Measurements from ENCODE around the gene CDKN2A. TPM values are rescaled to one million over a fixed set of nuclear protein-coding genes. Genes with fewer than 3 reads are reported as not detected.
A peak's percentile ranks its signal among the peaks of the same experiment; 100 is the strongest.

The CDKN2A gene
- total RNA-seq, 2 experiments from 2014 or later, result 32.9 to 39.7 TPM

- Mint-ChIP-seq H3K27me3 (ENCODE audit: low read depth) (peaks cover 78% of the 10 kb centered on the region), H3K4me3 (no peak overlapping the region), H3K9me3 (ENCODE audit: insufficient read depth) (no peaks in the 10 kb centered on the region), H3K36me3 (ENCODE audit: low read depth) (peaks cover 14% of the 10 kb centered on the region), H3K4me1 (ENCODE audit: low read depth) (peaks cover 32% of the 10 kb centered on the region), H3K27ac (no peak overlapping the region)
- DNase-seq (no peak), ATAC-seq (no peak)
- ChIA-PET POLR2A (interaction anchor here (0.6 to 1.1 kb wide), 2 partner anchors 11 to 16 kb away, joined by 4 to 5 read pairs; no protein-coding TSS in a partner anchor), CTCF (interaction anchor here (1.2 to 5.5 kb wide), 4 partner anchors 11 to 162 kb away, joined by 3 to 27 read pairs (median 6); partner anchors contain the start of gene CDKN2B)
Measured at GRCh38 chr9:21976334-21976875, 17.8 kb downstream of the CDKN2A start.

- ChIA-PET CTCF (interaction anchor here (1.0 to 5.5 kb wide), 3 partner anchors 12 to 34 kb away, joined by 3 to 27 read pairs (median 8); partner anchors contain the start of gene CDKN2B), POLR2A (interaction anchor here (0.5 to 0.7 kb wide), 2 partner anchors 20 to 270 kb away, joined by 3 read pairs; partner anchors contain the start of genes CDKN2A and CDKN2B-AS1)
- Mint-ChIP-seq H3K36me3 (ENCODE audit: low read depth) (peaks cover 25% of the 10 kb centered on the region), H3K4me1 (ENCODE audit: low read depth) (peaks cover 36% of the 10 kb centered on the region), H3K9me3 (ENCODE audit: insufficient read depth) (peaks cover 8% of the 10 kb centered on the region), H3K27ac (no peak overlapping the region), H3K4me3 (peak overlapping the region; percentile 70), H3K27me3 (ENCODE audit: low read depth) (peaks cover 85% of the 10 kb centered on the region)
- ATAC-seq (peak; percentile 80), DNase-seq (peak; percentile 67)
Measured at GRCh38 chr9:21974722-21975409, 19.3 kb downstream of the CDKN2A start.

GRCh38 chr9:21974343-21974721, 19.9 kb downstream of the CDKN2A start:
- DNase-seq (no peak), ATAC-seq (no peak)
- Mint-ChIP-seq H3K4me3 (peak overlapping the region; percentile 70), H3K9me3 (ENCODE audit: insufficient read depth) (peaks cover 12% of the 10 kb centered on the region), H3K27ac (no peak overlapping the region), H3K27me3 (ENCODE audit: low read depth) (peaks cover 86% of the 10 kb centered on the region), H3K36me3 (ENCODE audit: low read depth) (peaks cover 28% of the 10 kb centered on the region), H3K4me1 (ENCODE audit: low read depth) (peaks cover 36% of the 10 kb centered on the region)
- POLR2A ChIA-PET, result interaction anchor here (1.2 kb wide), 1 partner anchor 10 kb away, joined by 3 read pairs; no protein-coding TSS in a partner anchor
- CTCF ChIA-PET, result interaction anchor here (1.0 to 1.8 kb wide), 3 partner anchors 15 to 146 kb away, joined by 3 to 5 read pairs (median 3); partner anchors contain the start of gene CDKN2B

- H3K36me3 Mint-ChIP-seq (ENCODE audit: low read depth), result peaks cover 33% of the 10 kb centered on the region
- peaks cover 47% of the 10 kb centered on the region for H3K4me1 Mint-ChIP-seq (ENCODE audit: low read depth)
- peaks cover 90% of the 10 kb centered on the region for H3K27me3 Mint-ChIP-seq (ENCODE audit: low read depth)
- CTCF ChIA-PET, result interaction anchor here (0.7 to 2.8 kb wide), 4 partner anchors 22 to 159 kb away, joined by 3 to 11 read pairs (median 5); partner anchors contain the start of genes CDKN2A, CDKN2B and CDKN2B-AS1
- H3K4me3 Mint-ChIP-seq, result no peak overlapping the region
- ATAC-seq (no peak), DNase-seq (no peak)
- H3K9me3 Mint-ChIP-seq (ENCODE audit: insufficient read depth), result peaks cover 19% of the 10 kb centered on the region
- POLR2A ChIA-PET, result no interaction called here
- no peak overlapping the region for H3K27ac Mint-ChIP-seq
Measured at GRCh38 chr9:21972361-21972760, 21.8 kb downstream of the CDKN2A start.

- Mint-ChIP-seq H3K36me3 (ENCODE audit: low read depth) (peaks cover 37% of the 10 kb centered on the region), H3K27ac (peak overlapping the region; percentile 76), H3K4me1 (ENCODE audit: low read depth) (peaks cover 50% of the 10 kb centered on the region), H3K27me3 (ENCODE audit: low read depth) (peaks cover 92% of the 10 kb centered on the region), H3K9me3 (ENCODE audit: insufficient read depth) (peaks cover 19% of the 10 kb centered on the region), H3K4me3 (peak overlapping the region; percentile 38)
- CTCF ChIA-PET, result interaction anchor here (1.1 to 2.8 kb wide), 3 partner anchors 24 to 158 kb away, joined by 3 to 11 read pairs (median 5); partner anchors contain the start of genes CDKN2A, CDKN2B and CDKN2B-AS1
- peak; percentile 24 for DNase-seq
- ATAC-seq, result no peak
- POLR2A ChIA-PET, result interaction anchor here (0.7 to 1.2 kb wide), 3 partner anchors 21 to 76 kb away, joined by 3 to 4 read pairs (median 3); no protein-coding TSS in a partner anchor
Measured at GRCh38 chr9:21970800-21971640, 23.2 kb downstream of the CDKN2A start.

GRCh38 chr9:21969951-21970799, 24.0 kb downstream of the CDKN2A start:
- Mint-ChIP-seq H3K27ac (peak overlapping the region; percentile 68), H3K4me3 (peak overlapping the region; percentile 12), H3K4me1 (ENCODE audit: low read depth) (peaks cover 50% of the 10 kb centered on the region), H3K36me3 (ENCODE audit: low read depth) (peaks cover 44% of the 10 kb centered on the region), H3K27me3 (ENCODE audit: low read depth) (peaks cover 91% of the 10 kb centered on the region), H3K9me3 (ENCODE audit: insufficient read depth) (peaks cover 19% of the 10 kb centered on the region)
- POLR2A ChIA-PET, result interaction anchor here (0.6 kb wide), 1 partner anchor 83 kb away, joined by 3 read pairs; no protein-coding TSS in a partner anchor
- DNase-seq (no peak), ATAC-seq (no peak)
- CTCF ChIA-PET, result interaction anchor here (3.1 kb wide), 1 partner anchor 39 kb away, joined by 20 read pairs; the partner anchor contains the start of gene CDKN2B

- Mint-ChIP-seq H3K27ac (peak overlapping the region; percentile 56), H3K27me3 (ENCODE audit: low read depth) (peaks cover 87% of the 10 kb centered on the region), H3K9me3 (ENCODE audit: insufficient read depth) (peaks cover 19% of the 10 kb centered on the region), H3K4me3 (peak overlapping the region; percentile 56), H3K36me3 (ENCODE audit: low read depth) (peaks cover 38% of the 10 kb centered on the region), H3K4me1 (ENCODE audit: low read depth) (peaks cover 51% of the 10 kb centered on the region)
- DNase-seq (no peak), ATAC-seq (no peak)
- ChIA-PET POLR2A (interaction anchor here (0.6 to 1.0 kb wide), 2 partner anchors 21 to 84 kb away, joined by 3 to 4 read pairs; no protein-coding TSS in a partner anchor), CTCF (interaction anchor here (1.4 to 3.1 kb wide), 3 partner anchors 25 to 156 kb away, joined by 4 to 20 read pairs (median 11); partner anchors contain the start of genes CDKN2A, CDKN2B and CDKN2B-AS1)
Measured at GRCh38 chr9:21969011-21969940, 24.9 kb downstream of the CDKN2A start.

GRCh38 chr9:21968331-21969010, 25.7 kb downstream of the CDKN2A start:
- H3K27me3 Mint-ChIP-seq (ENCODE audit: low read depth), result peaks cover 87% of the 10 kb centered on the region
- DNase-seq (peak; percentile 34), ATAC-seq (no peak)
- peak overlapping the region; percentile 39 for H3K27ac Mint-ChIP-seq
- H3K4me3 Mint-ChIP-seq, result peak overlapping the region; percentile 56
- peaks cover 48% of the 10 kb centered on the region for H3K4me1 Mint-ChIP-seq (ENCODE audit: low read depth)
- peaks cover 41% of the 10 kb centered on the region for H3K36me3 Mint-ChIP-seq (ENCODE audit: low read depth)
- POLR2A ChIA-PET, result interaction anchor here (1.0 to 1.1 kb wide), 2 partner anchors 22 to 97 kb away, joined by 3 to 4 read pairs; no protein-coding TSS in a partner anchor
- CTCF ChIA-PET, result interaction anchor here (1.4 to 3.1 kb wide), 3 partner anchors 26 to 155 kb away, joined by 4 to 20 read pairs (median 11); partner anchors contain the start of genes CDKN2A, CDKN2B and CDKN2B-AS1
- peaks cover 19% of the 10 kb centered on the region for H3K9me3 Mint-ChIP-seq (ENCODE audit: insufficient read depth)

- Mint-ChIP-seq H3K27ac (peak overlapping the region; percentile 61), H3K27me3 (ENCODE audit: low read depth) (peaks cover 90% of the 10 kb centered on the region), H3K36me3 (ENCODE audit: low read depth) (peaks cover 44% of the 10 kb centered on the region), H3K4me3 (peak overlapping the region; percentile 46), H3K9me3 (ENCODE audit: insufficient read depth) (peaks cover 19% of the 10 kb centered on the region), H3K4me1 (ENCODE audit: low read depth) (peaks cover 46% of the 10 kb centered on the region)
- POLR2A ChIA-PET, result interaction anchor here (1.1 kb wide), 1 partner anchor 98 kb away, joined by 3 read pairs; no protein-coding TSS in a partner anchor
- peak; percentile 27 for DNase-seq
- CTCF ChIA-PET, result interaction anchor here (1.4 to 3.1 kb wide), 3 partner anchors 27 to 155 kb away, joined by 4 to 20 read pairs (median 11); partner anchors contain the start of genes CDKN2A, CDKN2B and CDKN2B-AS1
- no peak for ATAC-seq
Measured at GRCh38 chr9:21967702-21968101, 26.5 kb downstream of the CDKN2A start.
